HG03196 (cell line): Measurements from ENCODE around the gene RPS23.
"Not testable (repeated sequence)": the region's sequence is repeated elsewhere in the genome, so short reads cannot be mapped to it uniquely, and the experiment has no call there.

Experiments used
- ATAC-seq: cut with Tn5 transposase; IDR thresholded peaks from one replicate; pipeline ENCODE4 v1.9.1; 2021; ENCODE audit not compliant: unreplicated experiment

RPS23 gene

GRCh38 chr5:82290908-82291307 lies 12.8 kb upstream of the RPS23 start:
- ATAC-seq: no peak

- ATAC-seq: no peak
These were observed 11.9 kb upstream of the RPS23 start for GRCh38 chr5:82290005-82290404.

DNA sequence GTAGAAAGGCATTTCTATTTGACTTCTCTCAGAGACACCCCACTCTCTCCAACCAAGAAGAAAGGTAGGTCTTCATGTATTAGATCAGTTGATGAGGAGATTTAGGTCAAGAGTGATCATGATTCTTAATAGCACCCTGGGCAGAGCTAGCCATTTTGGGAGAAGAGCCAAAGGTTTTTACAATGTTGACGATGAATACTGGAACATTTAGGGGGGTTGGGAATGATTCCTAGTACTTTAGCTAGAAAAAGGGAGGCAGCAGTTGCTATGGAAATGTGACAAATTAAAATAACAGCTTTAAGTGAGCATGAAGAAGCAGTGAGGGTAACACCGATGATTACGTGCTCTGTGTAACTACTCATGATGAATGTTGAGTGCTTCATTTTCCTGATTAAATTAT lies 9.5 kb upstream of the RPS23 start:
- no peak for ATAC-seq

- no peak for ATAC-seq
These were observed 7.1 kb upstream of the RPS23 start for GRCh38 chr5:82285206-82285605.

DNA sequence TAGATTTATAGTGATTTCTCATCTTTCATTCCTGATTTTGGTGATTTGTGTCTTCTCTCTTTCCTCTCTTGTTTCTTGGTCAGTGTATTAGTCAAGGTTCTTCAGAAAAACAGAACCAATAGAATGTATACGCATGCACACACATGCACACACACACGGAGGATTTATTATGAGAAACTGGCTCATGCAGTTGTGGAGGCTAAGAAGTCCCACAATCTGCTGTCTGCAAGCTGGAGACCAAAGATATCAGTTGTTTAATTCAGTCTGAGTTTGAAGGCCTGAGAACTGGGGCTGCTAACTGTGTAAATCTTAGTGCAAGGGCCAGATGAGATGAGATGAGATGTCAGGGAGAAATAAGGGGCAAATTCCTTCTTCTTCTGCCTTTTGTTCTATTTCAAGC lies 5.7 kb upstream of the RPS23 start:
- no peak for ATAC-seq

DNA sequence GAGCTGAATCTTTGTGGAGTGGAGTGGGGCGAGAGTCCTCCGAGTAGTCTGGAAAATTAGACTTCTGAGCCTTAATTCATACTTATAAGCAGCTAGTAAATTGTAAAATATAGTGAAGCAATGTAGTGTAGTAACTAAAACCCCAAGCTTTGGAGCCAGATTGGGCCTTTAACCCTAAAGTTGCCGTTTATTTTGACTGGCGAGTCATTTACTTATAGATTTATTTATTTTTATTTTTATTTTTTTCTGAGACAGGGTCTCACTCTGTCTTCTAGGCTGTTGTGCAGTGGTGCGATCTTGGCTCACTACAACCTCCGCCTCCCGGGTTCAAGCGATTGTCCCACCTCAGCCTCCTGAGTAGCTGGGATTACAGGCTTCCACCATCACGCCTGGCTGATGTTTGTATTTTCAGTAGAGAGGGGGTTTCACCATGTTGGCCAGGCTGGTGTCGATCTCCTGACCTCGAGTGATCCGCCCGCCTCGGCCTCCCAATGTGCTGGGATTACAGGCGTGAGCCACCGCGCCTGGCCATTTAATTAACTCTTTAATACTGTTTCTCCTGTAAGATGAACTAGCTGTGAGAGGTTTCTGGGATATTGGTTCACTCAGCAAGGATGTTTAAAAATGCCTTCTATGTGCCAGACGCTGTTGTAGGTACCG lies 687 bp upstream of the RPS23 start:
- no peak for ATAC-seq

- no peak for ATAC-seq
These were observed 554 bp downstream of the RPS23 start for GRCh38 chr5:82277613-82277986.

DNA sequence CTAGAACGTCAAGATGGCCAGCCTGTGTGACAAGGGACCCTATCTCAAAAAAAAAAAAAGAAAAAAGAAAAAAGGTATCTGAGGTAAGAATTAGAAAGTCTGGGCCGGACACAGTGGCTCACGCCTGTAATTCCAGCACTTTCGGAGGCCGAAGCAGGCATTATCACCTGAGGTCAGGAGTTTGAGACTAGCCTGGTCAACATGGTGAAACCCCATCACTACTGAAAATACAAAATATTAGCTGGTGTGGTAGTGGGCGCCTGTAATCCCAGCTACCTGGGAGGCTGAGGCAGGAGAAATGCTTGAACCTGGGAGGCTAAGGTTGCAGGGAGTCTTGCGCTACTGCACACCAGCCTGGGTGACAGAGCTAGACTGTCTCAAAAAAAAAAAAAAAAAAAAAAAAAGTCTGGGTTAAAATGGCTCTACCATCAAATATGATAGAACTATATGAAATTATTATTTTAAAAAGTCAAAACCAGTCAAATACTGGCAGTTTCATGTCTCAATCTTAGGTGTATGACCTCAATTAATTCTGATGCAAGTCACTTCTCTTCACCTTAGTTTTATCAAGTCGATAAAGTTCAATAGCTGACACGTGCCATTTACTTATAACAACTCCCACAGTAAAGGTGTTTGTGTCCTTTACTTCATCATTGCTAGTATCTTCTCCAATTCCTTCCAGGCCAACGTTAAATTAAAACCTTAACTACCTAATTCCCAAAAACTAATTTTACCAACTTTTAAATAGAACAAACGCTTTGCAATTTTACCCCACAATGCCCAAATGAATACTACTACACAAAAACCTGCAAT lies 1.1 kb downstream of the RPS23 start:
- ATAC-seq: no peak

- no peak for ATAC-seq
These were observed 2.9 kb downstream of the RPS23 start for GRCh38 chr5:82275216-82275664.

DNA sequence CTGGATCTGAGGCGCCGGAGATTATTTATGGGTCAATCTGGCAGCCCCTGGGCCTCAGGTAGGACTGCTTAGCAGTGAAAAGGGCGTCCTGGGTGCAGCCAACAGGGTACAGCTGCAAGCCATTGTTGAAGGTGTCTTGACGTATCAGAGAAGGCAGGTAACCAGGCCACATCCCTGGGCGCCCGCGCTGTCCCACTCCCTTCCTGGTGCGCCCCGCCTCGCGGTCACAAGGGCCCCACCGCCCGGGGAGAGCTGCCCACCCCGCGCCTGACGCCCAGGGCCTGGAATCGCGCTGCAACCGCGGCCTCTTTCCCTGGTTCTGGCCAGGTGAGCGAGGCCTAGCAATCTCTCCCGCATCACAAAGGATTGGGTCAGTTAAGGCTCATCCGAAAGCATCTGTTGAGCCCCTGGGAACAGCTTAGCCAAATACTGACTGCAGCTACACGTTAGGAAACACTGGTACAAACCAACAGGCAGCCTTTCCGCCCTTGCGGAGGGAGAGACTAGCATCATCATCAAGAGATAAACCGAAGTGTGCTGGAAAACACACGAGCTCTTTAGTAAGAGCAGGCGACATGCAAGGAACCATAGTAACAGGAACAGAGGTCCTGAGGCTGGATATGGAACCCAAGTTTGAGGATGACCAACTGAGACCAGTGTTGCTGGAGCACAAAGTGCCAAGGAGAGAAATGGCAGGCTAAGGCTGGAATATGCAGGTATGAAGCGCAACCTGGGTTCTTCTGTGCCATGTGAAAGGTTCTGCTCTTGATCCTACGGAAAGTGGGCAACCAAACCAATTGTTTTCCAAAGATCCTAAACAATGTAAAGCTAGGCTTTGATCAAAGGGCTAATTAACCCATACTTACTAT lies 3.6 kb downstream of the RPS23 start:
- no peak for ATAC-seq

DNA sequence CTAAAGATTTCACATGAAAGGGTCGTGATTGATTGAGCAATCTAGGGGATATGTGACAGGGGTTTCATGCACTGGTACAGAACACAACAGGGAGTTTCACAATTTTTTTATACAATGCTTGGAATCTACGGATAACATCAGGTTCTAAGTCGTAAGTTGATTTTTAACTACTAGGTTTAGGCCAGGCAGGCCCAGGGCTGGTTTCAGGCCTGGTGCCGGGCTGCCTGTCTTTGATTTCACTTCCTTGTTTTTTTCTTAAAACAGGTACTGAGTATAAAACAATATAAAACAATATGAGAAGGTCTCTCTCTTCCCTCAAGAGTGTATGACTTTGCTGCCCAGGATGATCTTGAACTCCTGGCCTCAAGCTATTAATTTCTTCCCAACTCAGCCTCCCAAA lies 4.7 kb downstream of the RPS23 start:
- not testable (repeated sequence) for ATAC-seq

DNA sequence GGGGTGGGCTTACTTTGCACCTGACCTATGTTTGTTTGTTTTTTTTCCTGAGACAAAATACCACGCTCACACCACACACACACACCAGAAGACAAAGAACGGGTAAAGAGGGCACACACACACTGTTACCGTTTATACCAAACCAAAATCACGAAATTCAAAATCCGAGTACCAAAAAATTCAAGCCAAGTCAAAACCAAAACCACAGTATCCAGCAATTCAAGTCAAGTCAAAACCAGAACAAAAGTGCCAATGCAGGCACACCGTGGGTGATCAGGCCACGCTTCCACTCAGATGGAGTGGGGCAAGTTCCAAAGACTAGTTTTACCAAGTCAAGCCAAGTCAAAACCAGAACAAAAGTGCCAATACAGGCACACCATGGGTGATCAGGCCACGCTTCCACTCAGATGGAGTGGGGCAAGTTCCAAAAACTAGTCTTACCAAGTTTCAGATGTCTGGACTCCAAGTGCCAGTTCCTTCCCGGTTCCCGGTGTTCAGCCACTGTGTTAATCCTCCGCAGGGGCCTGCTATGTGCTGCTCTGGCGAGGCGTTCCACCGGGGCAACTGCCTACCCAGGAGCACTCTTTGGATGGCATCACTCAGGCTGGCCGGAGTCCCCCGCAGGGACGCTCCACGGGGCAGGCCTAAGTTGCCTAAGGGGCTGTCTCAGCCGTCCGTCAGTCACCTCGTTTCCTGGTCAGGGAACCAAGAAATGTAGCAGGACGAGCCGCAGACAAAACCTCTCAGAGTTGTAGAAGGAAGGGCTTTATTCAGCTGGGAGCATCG lies 5.4 kb downstream of the RPS23 start:
- ATAC-seq: not testable (repeated sequence)

- ATAC-seq: not testable (repeated sequence)
These were observed 8.8 kb downstream of the RPS23 start for GRCh38 chr5:82269363-82269762.

DNA sequence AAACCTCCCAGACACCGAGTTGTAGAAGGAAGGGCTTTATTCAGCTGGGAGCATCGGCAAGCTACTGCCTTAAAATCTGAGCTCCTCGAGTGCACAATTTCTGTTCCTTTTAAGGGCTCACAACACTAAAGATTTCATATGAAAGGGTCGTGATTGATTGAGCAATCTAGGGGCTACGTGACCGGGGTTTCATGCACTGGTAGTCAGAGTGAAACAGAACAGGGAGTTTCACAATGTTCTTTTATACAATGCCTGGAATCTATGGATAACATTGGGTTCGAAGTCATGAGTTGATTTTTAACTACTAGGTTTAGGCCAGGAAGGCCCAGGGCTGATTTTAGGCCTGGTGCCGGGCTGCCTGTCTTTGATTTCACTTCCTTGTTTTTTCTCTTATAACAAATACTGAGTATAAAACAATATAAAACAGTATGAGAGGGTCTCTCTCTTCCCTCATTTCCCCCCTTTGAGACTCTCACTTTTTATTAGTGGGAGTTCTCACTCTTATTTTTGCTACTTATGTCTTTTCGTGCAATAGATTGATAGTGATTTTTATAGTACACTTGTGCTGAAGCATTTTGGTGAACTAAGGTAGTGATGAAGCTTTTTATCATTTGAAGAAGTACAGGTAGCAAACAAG lies 10.7 kb downstream of the RPS23 start:
- ATAC-seq: not testable (repeated sequence)

DNA sequence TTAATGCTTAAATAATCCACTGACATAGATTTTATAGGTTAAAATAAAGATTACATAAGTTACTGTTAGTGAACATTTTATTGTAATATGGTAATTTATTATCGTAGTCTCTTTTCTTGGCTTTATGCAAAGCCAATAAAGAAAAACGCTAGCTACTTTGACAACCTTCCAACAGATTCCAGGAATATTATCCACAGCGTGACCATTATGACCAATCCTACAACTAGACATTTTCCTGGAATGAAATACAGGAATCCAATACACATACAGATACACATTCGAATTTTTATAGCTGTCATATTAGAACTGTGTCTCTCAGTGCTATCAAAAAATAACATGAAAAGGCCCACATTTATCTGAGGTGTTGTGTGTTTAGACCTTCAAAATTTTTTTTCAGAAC lies 13.1 kb downstream of the RPS23 start:
- no peak for ATAC-seq

DNA sequence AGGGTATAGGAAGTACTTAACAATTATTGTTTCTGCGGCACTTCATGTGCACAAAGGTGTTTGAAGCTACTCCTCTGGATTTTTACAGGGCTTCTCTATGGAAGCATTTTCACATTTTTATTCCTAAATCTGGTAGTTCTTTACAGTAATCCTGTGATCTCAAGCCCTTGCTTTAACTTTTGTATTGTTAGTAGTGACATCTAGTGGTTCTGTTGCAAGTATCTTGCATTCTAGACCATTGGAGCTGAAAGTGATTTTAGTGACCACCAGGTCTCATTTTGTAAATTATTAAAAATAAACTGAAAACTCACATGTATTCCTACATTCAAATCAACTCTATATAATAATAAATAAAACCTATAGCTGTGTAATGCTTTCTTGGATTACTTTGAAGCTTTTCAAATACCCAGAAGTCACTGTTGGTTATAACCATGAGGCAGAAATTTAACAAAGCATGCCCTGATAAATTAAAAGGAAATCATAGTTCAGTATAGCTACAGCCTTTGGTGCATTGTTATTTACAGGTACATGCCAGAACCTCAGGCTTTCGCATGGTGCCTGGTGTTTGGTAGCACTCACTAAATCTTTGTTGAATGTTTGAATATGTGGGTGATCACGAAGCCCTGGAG lies 18.9 kb downstream of the RPS23 start:
- no peak for ATAC-seq

DNA sequence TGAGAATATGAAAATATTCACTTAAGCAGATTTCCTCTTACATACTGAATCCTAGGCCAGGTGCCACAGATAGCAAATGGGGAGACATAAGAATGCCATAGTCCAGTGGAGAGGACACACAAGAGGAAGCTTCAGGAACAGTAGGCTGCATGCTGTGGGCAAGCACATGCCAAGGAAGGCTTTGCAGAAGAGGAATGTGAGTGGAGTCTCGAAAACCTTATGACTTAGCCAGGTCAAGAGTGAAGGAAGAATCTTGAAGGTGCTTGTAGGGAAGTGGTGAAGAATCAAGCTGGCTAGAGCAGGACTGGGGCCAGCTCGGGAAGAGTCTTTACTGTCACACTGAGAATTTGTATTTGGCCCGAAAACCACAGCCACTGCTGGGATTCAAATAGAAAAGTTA lies 20.4 kb downstream of the RPS23 start:
- no peak for ATAC-seq

- ATAC-seq: no peak
These were observed 20.9 kb downstream of the RPS23 start for GRCh38 chr5:82257247-82257646.

DNA sequence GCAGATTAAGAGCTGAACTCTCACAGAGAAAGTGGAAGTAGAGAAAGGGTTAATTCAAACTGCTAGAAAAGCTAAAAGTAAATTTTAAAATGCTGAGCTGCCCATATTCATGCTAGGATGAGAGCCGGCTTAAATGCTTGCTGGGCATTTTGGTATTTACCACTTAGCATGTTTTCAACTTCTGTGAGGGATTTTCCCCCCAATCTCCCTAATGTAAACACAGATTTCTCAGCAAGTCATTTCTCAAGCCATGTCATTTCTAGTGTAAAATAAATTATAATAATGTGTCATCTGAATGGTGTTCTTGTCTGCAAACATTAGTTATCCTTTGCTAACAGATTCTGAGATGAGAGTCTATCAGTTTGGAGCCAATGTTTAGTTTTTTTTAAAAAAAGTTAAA lies 22.3 kb downstream of the RPS23 start:
- no peak for ATAC-seq

DNA sequence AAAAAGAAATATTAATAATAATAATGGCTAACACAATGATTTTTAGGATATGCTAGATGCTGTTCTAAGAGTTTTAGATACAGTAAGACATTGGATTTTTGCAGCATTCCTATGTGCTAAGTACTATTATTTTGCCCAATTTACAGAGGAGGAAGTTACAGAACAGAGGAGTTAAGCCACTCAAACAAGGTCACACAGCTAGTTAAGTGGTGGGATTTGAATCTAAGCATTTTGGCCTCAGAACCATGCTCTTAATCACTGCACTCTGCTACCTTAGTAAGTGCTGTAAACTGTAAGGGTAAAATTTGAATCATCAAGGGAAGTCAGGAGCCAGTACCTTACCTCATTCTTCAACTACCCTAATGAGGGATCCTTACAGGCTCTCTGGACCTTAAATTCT lies 25.4 kb downstream of the RPS23 start:
- ATAC-seq: no peak
